Uterus (tissue), 4 donors: ENCODE results near the gene VWCE. TPM values are rescaled to one million over a fixed set of nuclear protein-coding genes. Genes with fewer than 3 reads are reported as not detected.

Experiments
- DNase-seq, 2 donors: peaks; one replicate each; pipeline ENCODE4 v3.0.0-alpha.2; 2019 to 2020
- H3K27ac ChIP-seq, 2 donors: fragments of 200-600 bp; sonication (generic); 1 replicate in 1 of 2; 2 replicates in 1 of 2; pipeline ENCODE4 v1.5.1; 2016 to 2018
- H3K27me3 ChIP-seq, 2 donors: fragments of 200-600 bp; sonication (generic); one replicate each; pipeline ENCODE4 v1.5.1; 2018 to 2019; ENCODE audit warnings: control low read depth in 1 of 2
- H3K36me3 ChIP-seq, 2 donors: fragments of 200-600 bp; sonication (generic); one replicate each; pipeline ENCODE4 v1.5.1; 2019; ENCODE audit warnings: control low read depth in 1 of 2
- H3K4me1 ChIP-seq, 2 donors: fragments of 200-600 bp; sonication (generic); one replicate each; pipeline ENCODE4 v1.5.1; 2018 to 2019; ENCODE audit warnings: control low read depth in 1 of 2
- H3K4me3 ChIP-seq, 2 donors: fragments of 200-600 bp; sonication (generic); 1 replicate in 1 of 2; 2 replicates in 1 of 2; pipeline ENCODE4 v1.5.1; 2018 to 2019; ENCODE audit warnings: mild to moderate bottlenecking in 1 of 2
- H3K9me3 ChIP-seq, 2 donors: fragments of 200-600 bp; sonication (generic); one replicate each; pipeline ENCODE4 v1.5.1; 2019; ENCODE audit warnings: control low read depth in 1 of 2
- POLR2A ChIP-seq, 2 donors: fragments of 450-650 bp; IDR thresholded peaks; one replicate each; pipeline ENCODE4 v1.6.1; 2016; ENCODE audit warnings: antibody characterized with exemption in 2 of 2, mild to moderate bottlenecking in 1 of 2, moderate library complexity in 1 of 2
- intact Hi-C: fragments of 100-400 bp; cut with DNase I; formaldehyde crosslinking; loops from one replicate; pipeline ENCODE4 v1.15.1; 2023; ENCODE audit warnings: low total_unique reads
- total RNA-seq, 4 donors: library from RNA; depleted of rRNA in 3 of 4; stranded (reverse); fragments of >200 nt in 3 of 4; gene quantifications; one replicate each; pipeline versions ENCODE4 v1.1.0 to v1.2.4, GENCODE V29; 2014 to 2023
- TF ChIP-seq, protein P1 (sequence below), 4 experiments: fragments of 200-600 bp in 2 of 4; fragments of 450-650 bp in 2 of 4; sonication (generic) in 2 of 4; IDR thresholded peaks; one replicate each; pipeline ENCODE4 v1.5.1; 2016 to 2019; ENCODE audit warnings: antibody characterized with exemption in 4 of 4, mild to moderate bottlenecking in 2 of 4, moderate library complexity in 1 of 4
- donor health status: DM: yes; HTN: yes; CAD: no.

VWCE gene
- total RNA-seq, 4 donors from 2014 or later = 0.51 to 6.5 (median 1.2) TPM

DNA sequence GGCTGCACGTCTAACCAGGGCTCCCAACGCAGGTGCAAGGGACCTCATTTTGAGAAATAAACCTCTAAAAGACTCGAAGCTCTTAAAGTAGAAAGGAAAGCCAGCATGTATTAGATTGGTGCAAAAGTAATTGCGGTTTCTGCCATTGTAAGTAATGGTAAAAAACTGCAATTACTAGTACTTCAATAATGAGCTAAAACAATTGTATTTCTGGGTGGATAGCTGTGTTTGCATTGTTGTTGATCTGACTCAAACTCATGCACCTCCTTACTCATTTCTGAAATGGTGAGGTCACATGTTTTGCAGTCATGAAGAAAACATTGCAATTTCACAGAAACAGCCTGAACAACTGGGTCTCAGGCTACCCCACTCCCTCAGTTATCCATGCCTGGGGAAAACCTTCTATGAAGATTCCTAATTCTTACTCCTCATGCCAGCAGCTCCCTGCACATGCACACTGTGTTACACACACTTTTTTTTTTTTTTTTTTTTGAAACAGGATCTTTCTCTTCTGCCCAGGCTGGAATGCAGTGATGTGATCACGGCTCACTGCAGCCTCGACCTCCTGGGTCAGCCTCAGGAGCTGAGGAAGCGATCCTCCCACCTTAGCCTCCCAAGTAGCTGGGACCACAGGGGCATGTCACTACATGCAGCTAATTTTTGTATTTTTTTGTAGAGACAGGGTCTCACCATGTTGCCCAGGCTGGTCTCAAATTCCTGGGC lies 24.6 kb downstream of the VWCE start:
- Histone ChIP-seq H3K27ac (no peak overlapping the region), H3K27me3 (no peaks in the 10 kb centered on the region), H3K4me1 (no peaks in the 10 kb centered on the region), H3K36me3 (no peaks in the 10 kb centered on the region), H3K4me3 (no peak overlapping the region), H3K9me3 (no peaks in the 10 kb centered on the region)
- no peak for DNase-seq
- intact Hi-C loops = no loop called here
- TF ChIP-seq POLR2A (IDR thresholded peaks at IDR 0.05) = no peak
- TF ChIP-seq, protein P1, sequence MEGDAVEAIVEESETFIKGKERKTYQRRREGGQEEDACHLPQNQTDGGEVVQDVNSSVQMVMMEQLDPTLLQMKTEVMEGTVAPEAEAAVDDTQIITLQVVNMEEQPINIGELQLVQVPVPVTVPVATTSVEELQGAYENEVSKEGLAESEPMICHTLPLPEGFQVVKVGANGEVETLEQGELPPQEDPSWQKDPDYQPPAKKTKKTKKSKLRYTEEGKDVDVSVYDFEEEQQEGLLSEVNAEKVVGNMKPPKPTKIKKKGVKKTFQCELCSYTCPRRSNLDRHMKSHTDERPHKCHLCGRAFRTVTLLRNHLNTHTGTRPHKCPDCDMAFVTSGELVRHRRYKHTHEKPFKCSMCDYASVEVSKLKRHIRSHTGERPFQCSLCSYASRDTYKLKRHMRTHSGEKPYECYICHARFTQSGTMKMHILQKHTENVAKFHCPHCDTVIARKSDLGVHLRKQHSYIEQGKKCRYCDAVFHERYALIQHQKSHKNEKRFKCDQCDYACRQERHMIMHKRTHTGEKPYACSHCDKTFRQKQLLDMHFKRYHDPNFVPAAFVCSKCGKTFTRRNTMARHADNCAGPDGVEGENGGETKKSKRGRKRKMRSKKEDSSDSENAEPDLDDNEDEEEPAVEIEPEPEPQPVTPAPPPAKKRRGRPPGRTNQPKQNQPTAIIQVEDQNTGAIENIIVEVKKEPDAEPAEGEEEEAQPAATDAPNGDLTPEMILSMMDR (IDR thresholded peaks at IDR 0.05) = no peak

DNA sequence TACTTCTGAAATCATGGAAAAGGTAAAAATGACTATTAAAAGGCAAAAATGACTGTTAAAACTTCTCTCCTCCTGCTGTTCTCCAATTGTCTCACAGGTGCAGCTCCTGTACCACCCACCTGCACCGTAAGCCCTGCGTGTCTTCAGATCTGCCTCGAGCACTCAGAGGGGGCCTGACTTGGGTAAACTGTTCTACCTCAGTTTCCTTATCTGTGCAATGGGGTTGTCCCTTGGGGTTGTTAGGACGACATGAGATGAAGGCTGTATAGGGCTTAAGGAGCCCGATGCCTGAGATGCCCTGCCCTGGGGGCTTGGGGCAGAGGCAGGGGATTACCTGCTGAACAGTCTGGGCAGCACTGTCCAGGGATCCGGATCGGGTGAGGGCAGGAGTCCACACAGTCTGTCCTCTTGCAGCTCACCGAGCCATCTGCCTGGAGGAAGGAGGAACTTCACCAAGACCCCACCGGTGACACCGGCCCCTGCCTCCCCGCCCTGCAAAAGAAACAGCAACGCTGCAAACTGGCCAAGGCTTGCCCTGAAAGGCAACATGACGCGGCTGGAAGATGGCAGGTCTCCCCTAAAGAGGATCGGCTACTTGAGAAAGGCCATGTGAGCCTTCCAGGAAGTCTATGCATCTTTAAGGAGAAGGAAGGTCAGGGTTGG lies 26.4 kb downstream of the VWCE start:
- H3K9me3 ChIP-seq = no peaks in the 10 kb centered on the region
- TF ChIP-seq POLR2A (IDR thresholded peaks at IDR 0.05) = no peak
- H3K36me3 ChIP-seq = no peaks in the 10 kb centered on the region
- H3K4me1 ChIP-seq = no peaks in the 10 kb centered on the region
- DNase-seq = no peak
- H3K4me3 ChIP-seq = no peak overlapping the region
- H3K27ac ChIP-seq = no peak overlapping the region
- intact Hi-C loops = no loop called here
- H3K27me3 ChIP-seq = no peaks in the 10 kb centered on the region

DNA sequence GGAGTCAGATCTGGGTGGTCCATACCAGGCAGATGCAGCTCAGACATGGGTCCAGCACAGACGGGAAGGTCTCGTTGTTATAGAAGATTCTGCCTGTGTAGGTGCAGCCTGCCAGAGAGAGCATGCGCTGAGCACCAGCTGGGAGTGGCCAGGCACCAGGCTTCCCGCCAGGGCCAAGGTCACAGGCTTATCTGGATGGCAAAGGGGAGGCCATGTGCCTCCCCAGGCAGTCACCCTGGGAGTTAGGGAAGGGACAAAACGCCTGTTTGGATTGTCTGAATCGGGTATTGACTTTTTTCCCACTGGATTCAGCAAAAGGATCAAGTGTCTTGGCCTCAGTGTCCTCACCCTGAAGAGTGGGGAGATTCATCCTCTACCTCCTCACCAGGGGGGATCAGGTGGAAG lies 27.7 kb downstream of the VWCE start:
- intact Hi-C loops = no loop called here
- no peaks in the 10 kb centered on the region for H3K9me3 ChIP-seq
- DNase-seq = no peak
- no peak for TF ChIP-seq POLR2A (IDR thresholded peaks at IDR 0.05)
- TF ChIP-seq, protein P1 (IDR thresholded peaks at IDR 0.05) = no peak
- H3K4me3 ChIP-seq = no peak overlapping the region
- H3K27me3 ChIP-seq = no peaks in the 10 kb centered on the region
- no peaks in the 10 kb centered on the region for H3K4me1 ChIP-seq
- no peaks in the 10 kb centered on the region for H3K36me3 ChIP-seq
- H3K27ac ChIP-seq = no peak overlapping the region

DNA sequence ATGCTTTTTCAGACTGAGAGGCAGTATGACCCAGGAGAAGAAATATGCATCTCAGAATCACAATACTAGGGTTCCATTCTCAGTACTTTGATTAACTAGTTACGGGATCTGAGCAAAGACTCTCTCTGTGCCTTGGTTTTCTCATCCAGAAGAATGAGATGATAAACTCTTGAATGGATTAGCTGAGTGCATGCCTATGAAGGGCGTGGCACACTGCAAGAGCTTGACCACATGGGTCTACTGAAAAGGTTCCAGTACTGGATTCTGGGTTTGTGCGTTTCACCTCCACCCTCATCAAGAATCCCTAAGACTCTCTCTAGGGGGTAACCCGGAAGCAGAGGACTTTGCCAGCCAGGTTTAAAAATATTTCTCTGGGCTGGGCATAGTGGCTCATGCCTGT lies 28.5 kb downstream of the VWCE start:
- Histone ChIP-seq H3K4me3 (no peak overlapping the region), H3K4me1 (no peaks in the 10 kb centered on the region), H3K36me3 (no peaks in the 10 kb centered on the region), H3K27me3 (no peaks in the 10 kb centered on the region), H3K27ac (no peak overlapping the region), H3K9me3 (no peaks in the 10 kb centered on the region)
- intact Hi-C loops = no loop called here
- DNase-seq = no peak
- TF ChIP-seq, protein P1 (IDR thresholded peaks at IDR 0.05) = no peak
- no peak for TF ChIP-seq POLR2A (IDR thresholded peaks at IDR 0.05)

DNA sequence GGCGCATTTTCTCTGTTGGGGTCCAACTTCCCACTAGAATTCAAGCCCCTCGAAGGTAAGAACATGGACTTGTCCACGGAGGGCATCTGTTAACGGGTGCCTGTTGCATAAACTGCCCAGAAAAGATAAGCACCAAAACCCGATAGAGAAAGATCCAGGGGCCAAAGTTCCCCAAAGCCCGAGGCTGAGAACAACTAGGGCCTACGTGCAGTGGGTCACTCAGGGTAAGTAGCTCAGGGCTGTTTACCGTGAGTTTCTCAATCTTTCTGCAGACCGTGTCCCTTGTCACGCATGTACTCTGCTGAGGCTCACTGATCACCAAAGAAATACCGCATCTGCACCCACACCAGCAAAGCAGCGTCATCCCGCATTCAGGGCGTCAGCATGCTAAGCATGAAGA lies 29.8 kb downstream of the VWCE start:
- H3K36me3 ChIP-seq = no peaks in the 10 kb centered on the region
- H3K27me3 ChIP-seq = no peaks in the 10 kb centered on the region
- DNase-seq = no peak
- no peak for TF ChIP-seq POLR2A (IDR thresholded peaks at IDR 0.05)
- TF ChIP-seq, protein P1 (IDR thresholded peaks at IDR 0.05) = no peak
- H3K4me3 ChIP-seq = no peak overlapping the region
- intact Hi-C loops = no loop called here
- H3K27ac ChIP-seq = no peak overlapping the region
- no peaks in the 10 kb centered on the region for H3K4me1 ChIP-seq
- H3K9me3 ChIP-seq = no peaks in the 10 kb centered on the region
